HepG2 (cell line): ENCODE results near the gene ZMIZ1. TPM values are rescaled to one million over a fixed set of nuclear protein-coding genes. Genes with fewer than 3 reads are reported as not detected.

Experiments
- ATAC-seq: fragments of 200-7000 bp; cut with Tn5 transposase; 3 replicates; pipeline ENCODE4 v1.9.1; 2020; ENCODE audit warnings: mild to moderate bottlenecking, moderate library complexity
- BruUV-seq: library from RNA; stranded (reverse); fragments of 400-500 nt; replicated peaks from 2 replicates; lab custom pipeline; 2021; lab: Mats Ljungman, UMichigan
- CTCF ChIA-PET: fragments of 300-600 bp; formaldehyde crosslinking; extraction: SDS; loops from one replicate; lab custom pipeline; 2021; ENCODE audit warnings: low total read pairs, inconsistent platforms, low intra/inter-chr PET ratio; lab: Yijun Ruan, JAX
- POLR2A ChIA-PET: fragments of 350-600 bp; sonication (Branson Sonifier 250); formaldehyde crosslinking; loops from one replicate; lab custom pipeline; 2020; ENCODE audit warnings: antibody characterized with exemption, inconsistent platforms; lab: Yijun Ruan, JAX
- DNase-seq: peaks from one replicate; pipeline ENCODE4 v3.0.0-alpha.2; 2015; ENCODE audit warnings: low spot score
- FAIRE-seq: peaks from 3 replicates; lab custom pipeline; 2011; peaks lifted over from hg19 to GRCh38; lab: Jason Lieb, UNC
- H2AFZ ChIP-seq: one replicate; pipeline ENCODE4 v1.6.1; 2011; ENCODE audit warnings: low read length, inconsistent platforms
- H3K27ac ChIP-seq: fragments of 300-600 bp; 3 replicates; pipeline ENCODE4 v1.8.0; 2011; ENCODE audit warnings: mixed run types, mild to moderate bottlenecking, mixed read lengths, low read length, inconsistent platforms; ENCODE audit not compliant: insufficient read depth; ENCODE audit errors: extremely low read length
- H3K27me3 ChIP-seq, 2 experiments: fragments of 200-600 bp in 1 of 2; 2 replicates in 1 of 2; 3 replicates in 1 of 2; pipeline versions ENCODE4 v1.6.0 to v1.8.0; 2011; ENCODE audit warnings: low read length in 2 of 2, mild to moderate bottlenecking in 2 of 2, moderate library complexity in 2 of 2, inconsistent platforms in 1 of 2; ENCODE audit not compliant: insufficient read depth in 2 of 2, control insufficient read depth in 1 of 2
- H3K36me3 ChIP-seq, 2 experiments: fragments of 200-600 bp in 1 of 2; replicated peaks in 1 of 2; 2 replicates in 1 of 2; 3 replicates in 1 of 2; pipeline versions ENCODE4 v1.5.1 to v1.8.0; 2011; ENCODE audit warnings: low read length in 2 of 2, inconsistent platforms in 1 of 2; ENCODE audit not compliant: insufficient read depth in 2 of 2, control insufficient read depth in 1 of 2
- H3K4me1 ChIP-seq: 2 replicates; pipeline ENCODE4 v1.5.1; 2012; ENCODE audit warnings: low read length, inconsistent platforms; ENCODE audit not compliant: insufficient read depth
- H3K4me2 ChIP-seq: 2 replicates; pipeline ENCODE4 v1.6.0; 2011; ENCODE audit warnings: low read depth, low read length, inconsistent platforms
- H3K4me3 ChIP-seq, 3 experiments: fragments of 200-600 bp in 1 of 3; sonication (generic), shearing (Covaris generic) in 1 of 3; replicated peaks in 1 of 3; 2 replicates each; pipeline ENCODE4 v1.5.1; 2011 to 2016; ENCODE audit warnings: low read length in 3 of 3, inconsistent platforms in 2 of 3, low read depth in 2 of 3, mild to moderate bottlenecking in 2 of 3, control low read depth in 1 of 3, mixed read lengths in 1 of 3; ENCODE audit not compliant: insufficient read depth in 1 of 3
- H3K79me2 ChIP-seq: one replicate; pipeline ENCODE4 v1.6.1; 2011; ENCODE audit warnings: low read length, inconsistent platforms; ENCODE audit not compliant: insufficient read depth
- H3K9ac ChIP-seq: 2 replicates; pipeline ENCODE4 v1.6.0; 2011; ENCODE audit warnings: mild to moderate bottlenecking, low read depth, low read length, inconsistent platforms; ENCODE audit not compliant: insufficient read depth
- H3K9me3 ChIP-seq: 2 replicates; pipeline ENCODE4 v1.5.1; 2012; ENCODE audit warnings: mild to moderate bottlenecking, low read length
- H4K20me1 ChIP-seq: 2 replicates; pipeline ENCODE4 v1.6.0; 2011; ENCODE audit warnings: inconsistent platforms, mild to moderate bottlenecking, low read length, moderate library complexity; ENCODE audit not compliant: insufficient read depth
- BATF2 ChIP-seq: sonication (generic); formaldehyde crosslinking; IDR thresholded peaks from 2 replicates; pipeline ENCODE4 v1.8.0; 2022; ENCODE audit warnings: mild to moderate bottlenecking, missing genetic modification reagents, moderate library complexity
- E2F1 ChIP-seq: sonication (generic); formaldehyde crosslinking; IDR thresholded peaks from 2 replicates; pipeline ENCODE4 v1.5.0; 2020; ENCODE audit warnings: missing genetic modification reagents
- E2F2 ChIP-seq: sonication (generic); formaldehyde crosslinking; IDR thresholded peaks from 2 replicates; pipeline ENCODE4 v1.4.0; 2020; ENCODE audit warnings: missing genetic modification reagents, borderline replicate concordance
- HNRNPK ChIP-seq: fragments of 200-400 bp; formaldehyde crosslinking; IDR thresholded peaks from 2 replicates; pipeline ENCODE4 v1.6.1; 2018; ENCODE audit warnings: low read length, low read depth, moderate library complexity, mild to moderate bottlenecking; ENCODE audit not compliant: poor library complexity, severe bottlenecking
- IRF1 ChIP-seq: sonication (generic); formaldehyde crosslinking; IDR thresholded peaks from 2 replicates; pipeline ENCODE4 v1.4.0; 2020; ENCODE audit warnings: low read depth, mild to moderate bottlenecking, missing genetic modification reagents
- RBM22 ChIP-seq: fragments of 200-400 bp; formaldehyde crosslinking; optimal IDR thresholded peaks from 2 replicates; pipeline ENCODE3; 2017; ENCODE audit warnings: mild to moderate bottlenecking, low read length, moderate library complexity
- SMAD9 ChIP-seq: sonication (generic); formaldehyde crosslinking; IDR thresholded peaks from 2 replicates; pipeline ENCODE4 v1.5.1; 2020; ENCODE audit warnings: mild to moderate bottlenecking, missing genetic modification reagents
- TEAD3 ChIP-seq: optimal IDR thresholded peaks from 2 replicates; pipeline ENCODE3; 2016; ENCODE audit warnings: borderline replicate concordance
- XRCC5 ChIP-seq: fragments of 200-400 bp; formaldehyde crosslinking; optimal IDR thresholded peaks from 2 replicates; pipeline ENCODE3; 2017; ENCODE audit warnings: mild to moderate bottlenecking, low read length
- ZBTB38 ChIP-seq: sonication (generic); formaldehyde crosslinking; IDR thresholded peaks from 2 replicates; pipeline ENCODE4 v1.5.1; 2020; ENCODE audit warnings: mild to moderate bottlenecking, missing genetic modification reagents
- ZNF264 ChIP-seq: sonication (generic); formaldehyde crosslinking; IDR thresholded peaks from 2 replicates; pipeline ENCODE4 v1.4.0; 2020; ENCODE audit warnings: missing genetic modification reagents
- ZNF572 ChIP-seq: sonication (generic); formaldehyde crosslinking; IDR thresholded peaks from 2 replicates; pipeline ENCODE4 v1.5.1; 2020; ENCODE audit warnings: mild to moderate bottlenecking, missing genetic modification reagents
- ZNF605 ChIP-seq: sonication (generic); formaldehyde crosslinking; IDR thresholded peaks from 2 replicates; pipeline ENCODE4 v1.8.0; 2022; ENCODE audit warnings: mild to moderate bottlenecking, missing genetic modification reagents
- ZNF629 ChIP-seq: sonication (generic); formaldehyde crosslinking; conservative IDR thresholded peaks from 2 replicates; pipeline ENCODE4 v1.5.0; 2020; ENCODE audit warnings: missing genetic modification reagents
- ZNF800 ChIP-seq: sonication (generic); formaldehyde crosslinking; IDR thresholded peaks from 2 replicates; pipeline ENCODE4 v1.4.0; 2020; ENCODE audit warnings: missing genetic modification reagents
- WGBS: methylation state at CpG from one replicate; pipeline ENCODE4 v1.1.6; 2017; ENCODE audit warnings: low lambda C conversion rate; 5-methylcytosine and 5-hydroxymethylcytosine counted together
- in situ Hi-C: cut with HindIII; loops from 2 replicates; pipeline ENCODE4 v1.10.0; 2017; ENCODE audit warnings: low pct_unique_long_range_greater_than_20kb; ENCODE audit not compliant: extremely low pct_ligation_motif_present
- intact Hi-C: fragments of 100-400 bp; cut with micrococcal nuclease; formaldehyde crosslinking; loops from one replicate; pipeline ENCODE4 v1.10.0; 2022; ENCODE audit not compliant: unreplicated experiment
- polyA plus RNA-seq, 8 experiments: library from polyadenylated mRNA; depleted of rRNA in 3 of 8; stranded (reverse) in 7 of 8; unstranded in 1 of 8; fragments of >200 nt; fragmentation: Illumina TruSeq in 4 of 8; extraction: Trizol in 4 of 8; gene quantifications; 2 replicates each; pipeline versions ENCODE4 v1.2.1 to v1.2.3, GENCODE V29; 2011 to 2016; ENCODE audit warnings: low read depth in 4 of 8, missing spikeins in 1 of 8, mixed read lengths in 1 of 8; ENCODE audit not compliant: insufficient read depth in 1 of 8
- total RNA-seq, 5 experiments: library from RNA; depleted of rRNA; stranded (reverse); fragments of >200 nt; fragmentation: Illumina TruSeq; extraction: Trizol; gene quantifications; 2 replicates each; pipeline ENCODE4 v1.2.3, GENCODE V29; 2016; ENCODE audit warnings: low read depth in 1 of 5

Gene ZMIZ1
- total and polyA plus RNA-seq, 2 of the 13 experiments (the other 11 are each of a cell fraction or from before 2014, with no cell fraction given): 5.3 to 10.2 TPM

- peaks cover 58% of the 10 kb centered on the region for H3K4me1 ChIP-seq
- in situ Hi-C loops: no loop called here
- no peak overlapping the region for H2AFZ ChIP-seq
- peak overlapping the region; percentile 91 for H3K9ac ChIP-seq
- DNase-seq: no peak
- ChIA-PET POLR2A (interaction anchor here (1.5 to 3.1 kb wide), 7 partner anchors 12 to 107 kb away, joined by 3 to 33 read pairs (median 13); no protein-coding TSS in a partner anchor), CTCF (no interaction called here)
- TSS peak; percentile 37 for BruUV-seq
- ATAC-seq: no peak
- intact Hi-C loops: loop anchor here (5.0 kb wide), 1 partner anchor 35 kb away; no protein-coding TSS in a partner anchor
- peaks cover 75% of the 10 kb centered on the region for H3K79me2 ChIP-seq
- 49% methylated on average over 8 of the region's 8 CpGs for WGBS
- no peaks in the 10 kb centered on the region for H3K9me3 ChIP-seq
- peak overlapping the region; percentile 95 for H3K4me2 ChIP-seq
- H3K36me3 ChIP-seq: no peaks in the 10 kb centered on the region; a peak in 1 of 5 replicates
- H3K27me3 ChIP-seq: no peaks in the 10 kb centered on the region; a peak in 1 of 5 replicates
- H3K4me3 ChIP-seq: peak overlapping the region; percentile 93 to 98 (median 93); a peak in 5 of 6 replicates
- peaks cover 64% of the 10 kb centered on the region for H4K20me1 ChIP-seq
- no peak for FAIRE-seq
- peak overlapping the region; percentile 91 for H3K27ac ChIP-seq
- TF ChIP-seq E2F1 (CRISPR knock-in tag) (no peak), RBM22 (peak; percentile 63), ZNF800 (no peak), ZNF605 (CRISPR knock-in tag) (no peak), BATF2 (no peak), ZNF264 (CRISPR knock-in tag) (no peak), ZNF572 (no peak), XRCC5 (no peak), SMAD9 (CRISPR knock-in tag) (no peak), TEAD3 (CRISPR knock-in tag) (peak; percentile 27), ZBTB38 (CRISPR knock-in tag) (peak; percentile 60), HNRNPK (peak; percentile 22), E2F2 (CRISPR knock-in tag) (no peak), IRF1 (CRISPR knock-in tag) (no peak), ZNF629 (CRISPR knock-in tag) (no peak)
Measured at GRCh38 chr10:79072041-79072441, 3.3 kb downstream of the ZMIZ1 start.
